ENCODE data around the gene RAP1GAP2.

The RAP1GAP2 gene

DNA sequence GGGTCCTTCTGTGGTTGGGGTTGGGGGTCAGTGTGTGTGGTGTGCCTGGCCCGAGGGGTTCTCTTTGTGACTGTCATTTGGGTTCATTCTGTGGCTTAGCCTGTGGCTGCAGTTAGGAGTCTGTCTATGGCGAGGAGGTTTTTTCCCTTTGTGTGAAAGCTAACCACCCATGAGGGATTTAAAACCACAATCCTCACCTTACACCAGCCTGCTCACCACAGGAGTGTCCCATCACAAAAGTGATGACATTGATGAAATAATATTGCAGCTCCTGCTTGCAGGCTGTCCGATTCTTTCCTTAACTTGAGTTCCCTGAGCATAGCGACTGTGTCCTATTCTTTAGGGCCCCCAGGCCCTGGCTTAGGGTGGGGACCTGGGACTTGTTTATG, 113.6 kb downstream of the RAP1GAP2 start:
- DNase-seq (ENCODE audit: low read depth) = no peak
- H3K4me3 ChIP-seq (ENCODE audit: low read length) = no peak overlapping the region
- TF ChIP-seq, protein P1, sequence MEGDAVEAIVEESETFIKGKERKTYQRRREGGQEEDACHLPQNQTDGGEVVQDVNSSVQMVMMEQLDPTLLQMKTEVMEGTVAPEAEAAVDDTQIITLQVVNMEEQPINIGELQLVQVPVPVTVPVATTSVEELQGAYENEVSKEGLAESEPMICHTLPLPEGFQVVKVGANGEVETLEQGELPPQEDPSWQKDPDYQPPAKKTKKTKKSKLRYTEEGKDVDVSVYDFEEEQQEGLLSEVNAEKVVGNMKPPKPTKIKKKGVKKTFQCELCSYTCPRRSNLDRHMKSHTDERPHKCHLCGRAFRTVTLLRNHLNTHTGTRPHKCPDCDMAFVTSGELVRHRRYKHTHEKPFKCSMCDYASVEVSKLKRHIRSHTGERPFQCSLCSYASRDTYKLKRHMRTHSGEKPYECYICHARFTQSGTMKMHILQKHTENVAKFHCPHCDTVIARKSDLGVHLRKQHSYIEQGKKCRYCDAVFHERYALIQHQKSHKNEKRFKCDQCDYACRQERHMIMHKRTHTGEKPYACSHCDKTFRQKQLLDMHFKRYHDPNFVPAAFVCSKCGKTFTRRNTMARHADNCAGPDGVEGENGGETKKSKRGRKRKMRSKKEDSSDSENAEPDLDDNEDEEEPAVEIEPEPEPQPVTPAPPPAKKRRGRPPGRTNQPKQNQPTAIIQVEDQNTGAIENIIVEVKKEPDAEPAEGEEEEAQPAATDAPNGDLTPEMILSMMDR (conservative IDR thresholded peaks at IDR 0.05; ENCODE audit: low read depth, low read length) = no peak

DNA sequence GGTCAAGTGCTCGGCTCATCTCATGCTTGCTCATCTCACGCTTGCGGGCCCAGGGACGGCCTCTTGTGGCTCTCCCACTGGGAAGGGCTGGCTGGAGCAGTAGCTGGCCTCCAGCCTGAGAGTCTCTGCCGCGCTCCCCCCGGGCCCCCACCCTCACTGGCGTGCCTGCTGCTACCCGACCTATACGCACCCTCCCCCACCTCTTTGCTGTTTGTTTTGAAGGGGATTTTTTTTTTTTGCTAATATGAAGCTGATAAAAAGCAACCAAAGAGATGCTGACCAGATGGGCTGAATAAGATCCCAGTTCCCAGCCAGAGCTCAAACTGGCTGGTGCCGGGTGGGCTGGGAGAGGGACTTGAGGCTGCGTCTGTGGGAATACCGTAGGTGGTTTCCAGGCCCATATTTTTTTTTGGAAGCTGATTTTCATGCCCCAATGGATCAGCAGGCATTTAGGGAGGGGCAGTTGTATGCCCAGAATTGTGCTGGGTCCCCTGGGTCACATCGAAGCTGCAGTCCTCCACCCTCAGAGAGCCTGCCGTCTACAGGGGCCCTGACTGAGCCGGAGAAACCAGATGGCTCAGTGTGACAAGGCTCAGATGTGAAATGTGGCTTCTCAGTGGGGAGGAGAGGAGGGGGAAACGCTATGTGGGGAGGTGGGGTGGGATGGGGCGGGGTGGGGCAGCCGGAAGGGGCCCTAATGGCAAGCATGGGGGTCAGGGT, 115.0 kb downstream of the RAP1GAP2 start:
- TF ChIP-seq, protein P1 (conservative IDR thresholded peaks at IDR 0.05; ENCODE audit: low read depth, low read length) = no peak
- no peak overlapping the region for H3K4me3 ChIP-seq (ENCODE audit: low read length)
- DNase-seq (ENCODE audit: low read depth) = no peak

DNA sequence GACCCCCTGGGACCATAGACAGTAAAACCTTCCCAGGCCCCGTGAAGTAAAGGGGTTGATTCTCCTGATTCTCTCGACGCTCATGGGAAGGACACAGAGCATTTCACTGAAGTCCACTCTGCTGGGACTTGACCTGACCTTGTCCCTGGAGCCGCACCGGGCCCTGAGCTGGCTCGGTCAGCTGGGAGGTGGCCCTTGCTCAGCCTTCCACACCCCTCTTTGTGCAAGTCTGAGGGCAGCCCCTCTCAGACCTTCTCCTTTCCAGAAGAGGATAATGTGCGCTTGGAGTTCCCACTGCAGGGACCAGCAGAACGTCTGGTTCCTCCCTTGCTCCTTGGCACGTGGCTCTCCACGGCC, 115.5 kb downstream of the RAP1GAP2 start:
- no peak overlapping the region for H3K4me3 ChIP-seq (ENCODE audit: low read length)
- TF ChIP-seq, protein P1 (conservative IDR thresholded peaks at IDR 0.05; ENCODE audit: low read depth, low read length) = no peak
- no peak for DNase-seq (ENCODE audit: low read depth)

DNA sequence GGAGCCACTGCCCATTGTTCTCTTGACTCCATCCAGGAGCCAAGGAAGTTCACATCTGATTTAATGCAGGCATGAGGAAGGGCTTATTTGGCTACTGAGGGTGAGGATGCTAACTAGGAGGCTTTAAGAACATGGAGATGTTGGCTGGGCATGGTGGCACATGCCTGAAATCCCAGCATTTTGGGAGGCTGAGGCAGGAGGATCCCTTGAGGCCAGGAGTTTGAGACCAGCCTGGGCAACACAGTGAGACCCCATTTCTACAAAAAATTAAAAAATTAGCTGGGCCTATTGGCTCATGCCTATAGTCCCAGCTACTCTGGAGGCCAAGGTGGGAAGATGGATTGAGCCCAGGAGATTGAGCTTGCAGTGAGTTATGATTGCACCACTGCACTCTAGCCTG, 116.5 kb downstream of the RAP1GAP2 start:
- no peak for DNase-seq (ENCODE audit: low read depth)
- no peak overlapping the region for H3K4me3 ChIP-seq (ENCODE audit: low read length)
- TF ChIP-seq, protein P1 (conservative IDR thresholded peaks at IDR 0.05; ENCODE audit: low read depth, low read length) = no peak

DNA sequence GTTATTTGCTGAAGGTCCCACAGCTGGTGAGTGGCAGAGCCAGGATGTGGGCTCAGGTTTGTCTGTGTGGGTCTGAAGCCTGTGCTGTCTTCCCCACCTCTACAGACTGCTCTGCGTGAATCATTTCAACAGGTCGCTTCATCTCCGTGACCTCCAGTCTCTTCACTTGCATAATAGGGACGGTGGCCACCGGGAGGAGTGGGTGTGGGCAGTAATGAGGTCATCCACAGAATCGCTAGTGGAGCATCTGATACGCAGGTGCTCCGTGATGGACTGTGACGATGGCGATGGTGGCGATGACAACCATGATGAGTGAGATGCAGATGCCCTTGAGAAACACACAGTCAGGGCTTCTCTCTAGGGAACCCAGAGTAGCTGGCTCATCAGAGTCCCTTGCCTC, 120.2 kb downstream of the RAP1GAP2 start:
- DNase-seq (ENCODE audit: low read depth) = no peak
- H3K4me3 ChIP-seq (ENCODE audit: low read length) = no peak overlapping the region
- TF ChIP-seq, protein P1 (conservative IDR thresholded peaks at IDR 0.05; ENCODE audit: low read depth, low read length) = no peak

DNA sequence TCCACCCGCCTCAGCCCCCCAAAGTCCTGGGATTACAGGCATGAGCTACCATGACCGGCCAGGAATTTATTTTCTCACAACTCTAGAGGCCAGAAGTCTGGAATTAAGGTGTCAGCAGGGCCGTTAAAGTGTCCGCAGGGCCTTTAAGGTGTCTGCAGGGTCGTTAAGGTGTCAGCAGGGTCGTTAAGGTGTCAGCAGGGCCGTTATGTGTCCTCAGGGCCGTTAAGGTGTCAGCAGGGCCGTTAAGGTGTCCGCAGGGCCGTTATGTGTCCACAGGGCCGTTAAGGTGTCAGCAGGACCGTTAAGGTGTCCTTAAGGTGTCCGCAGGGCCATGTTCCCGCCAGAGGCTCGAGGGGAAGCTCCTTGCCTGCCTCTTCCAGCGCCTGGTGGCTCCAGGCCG, 125.2 kb downstream of the RAP1GAP2 start:
- TF ChIP-seq, protein P1 (conservative IDR thresholded peaks at IDR 0.05; ENCODE audit: low read depth, low read length) = no peak
- H3K4me3 ChIP-seq (ENCODE audit: low read length) = no peak overlapping the region
- no peak for DNase-seq (ENCODE audit: low read depth)

DNA sequence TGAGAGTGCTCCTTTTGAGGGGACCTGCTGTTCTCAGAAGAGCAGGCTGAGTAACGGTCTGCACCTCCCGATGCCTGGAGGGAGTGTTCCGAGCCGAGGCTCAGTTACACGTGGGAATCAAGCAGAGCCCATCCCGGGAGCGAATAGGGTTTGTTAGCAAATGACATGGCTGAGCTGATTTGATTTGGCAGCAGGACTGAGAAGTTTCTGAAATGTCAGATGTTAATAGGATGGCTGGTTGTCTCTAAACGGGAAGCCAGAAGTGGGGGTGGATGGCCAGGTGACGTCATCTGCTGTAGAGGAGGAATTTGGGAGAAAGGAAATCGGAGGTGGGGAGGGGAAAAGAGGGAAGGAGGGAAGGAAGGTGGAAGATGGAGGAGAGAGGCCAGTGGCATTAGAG, 128.0 kb downstream of the RAP1GAP2 start:
- TF ChIP-seq, protein P1 (conservative IDR thresholded peaks at IDR 0.05; ENCODE audit: low read depth, low read length) = no peak
- DNase-seq (ENCODE audit: low read depth) = no peak
- H3K4me3 ChIP-seq (ENCODE audit: low read length) = no peak overlapping the region

Data from retinal pigment epithelial cell (primary cell).